ENCODE measurements around the gene NOL7.

NOL7 gene

DNA sequence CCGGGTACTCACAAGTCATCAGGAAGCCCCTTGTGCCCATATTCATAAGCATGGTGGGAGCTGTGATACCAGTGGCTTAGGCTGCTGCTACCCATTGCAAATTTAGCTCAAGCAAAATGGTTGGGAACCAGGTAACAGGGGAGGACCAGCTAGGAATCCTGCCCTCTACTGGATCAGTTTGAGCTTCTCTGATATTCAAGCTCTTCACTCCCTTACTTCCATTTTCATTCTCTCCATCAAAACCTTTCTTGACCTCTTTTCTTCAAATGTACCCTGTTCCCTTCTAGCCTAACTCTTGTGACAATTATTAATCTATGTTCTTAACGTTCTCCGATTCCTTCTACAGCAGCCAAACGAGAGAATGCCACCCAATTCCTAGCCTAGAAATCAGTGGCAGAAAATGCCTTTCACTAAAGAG lies 9.7 kb downstream of the NOL7 start:
- TF ChIP-seq, protein P1, sequence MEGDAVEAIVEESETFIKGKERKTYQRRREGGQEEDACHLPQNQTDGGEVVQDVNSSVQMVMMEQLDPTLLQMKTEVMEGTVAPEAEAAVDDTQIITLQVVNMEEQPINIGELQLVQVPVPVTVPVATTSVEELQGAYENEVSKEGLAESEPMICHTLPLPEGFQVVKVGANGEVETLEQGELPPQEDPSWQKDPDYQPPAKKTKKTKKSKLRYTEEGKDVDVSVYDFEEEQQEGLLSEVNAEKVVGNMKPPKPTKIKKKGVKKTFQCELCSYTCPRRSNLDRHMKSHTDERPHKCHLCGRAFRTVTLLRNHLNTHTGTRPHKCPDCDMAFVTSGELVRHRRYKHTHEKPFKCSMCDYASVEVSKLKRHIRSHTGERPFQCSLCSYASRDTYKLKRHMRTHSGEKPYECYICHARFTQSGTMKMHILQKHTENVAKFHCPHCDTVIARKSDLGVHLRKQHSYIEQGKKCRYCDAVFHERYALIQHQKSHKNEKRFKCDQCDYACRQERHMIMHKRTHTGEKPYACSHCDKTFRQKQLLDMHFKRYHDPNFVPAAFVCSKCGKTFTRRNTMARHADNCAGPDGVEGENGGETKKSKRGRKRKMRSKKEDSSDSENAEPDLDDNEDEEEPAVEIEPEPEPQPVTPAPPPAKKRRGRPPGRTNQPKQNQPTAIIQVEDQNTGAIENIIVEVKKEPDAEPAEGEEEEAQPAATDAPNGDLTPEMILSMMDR (conservative IDR thresholded peaks at IDR 0.05; ENCODE audit: control insufficient read depth, insufficient read depth, low read depth, low read length) = peak; percentile 66
- no peak overlapping the region for H3K4me3 ChIP-seq (ENCODE audit: control insufficient read depth, low read depth, low read length)
- peak; percentile 54 for DNase-seq (ENCODE audit: low read depth)

DNA sequence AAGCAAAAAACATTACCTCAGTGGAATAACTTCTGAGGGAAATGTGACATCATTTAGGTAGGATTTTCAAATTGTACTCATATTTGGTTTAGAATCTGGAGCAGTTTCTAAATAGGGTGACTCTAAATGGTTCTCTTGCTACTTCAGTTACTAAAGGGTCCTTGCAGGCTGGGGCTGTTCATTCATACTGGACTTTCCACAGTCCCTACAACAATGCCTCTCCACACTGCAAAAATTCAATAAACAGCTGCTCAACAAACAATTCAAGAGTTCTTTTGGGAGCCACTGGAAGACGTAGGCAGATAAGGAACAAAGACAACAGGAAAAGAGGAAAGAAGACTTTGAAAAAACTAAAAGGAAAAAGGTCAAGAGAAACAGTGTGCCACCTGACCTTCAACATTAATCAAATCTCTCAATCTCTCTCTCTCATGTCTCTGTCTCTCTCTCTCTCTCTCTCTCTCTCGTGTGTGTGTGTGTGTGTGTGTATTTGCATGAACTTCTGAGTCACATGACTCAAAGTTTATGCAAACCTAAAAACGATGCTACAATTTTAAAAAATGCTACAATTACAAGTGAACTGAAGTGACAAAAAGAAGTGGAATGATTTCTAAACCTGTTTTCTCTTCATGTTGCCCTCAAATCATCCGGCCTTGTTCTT lies 14.5 kb downstream of the NOL7 start:
- TF ChIP-seq, protein P1 (conservative IDR thresholded peaks at IDR 0.05; ENCODE audit: control insufficient read depth, insufficient read depth, low read depth, low read length) = no peak
- H3K4me3 ChIP-seq (ENCODE audit: control insufficient read depth, low read depth, low read length) = no peak overlapping the region
- DNase-seq (ENCODE audit: low read depth) = no peak

DNA sequence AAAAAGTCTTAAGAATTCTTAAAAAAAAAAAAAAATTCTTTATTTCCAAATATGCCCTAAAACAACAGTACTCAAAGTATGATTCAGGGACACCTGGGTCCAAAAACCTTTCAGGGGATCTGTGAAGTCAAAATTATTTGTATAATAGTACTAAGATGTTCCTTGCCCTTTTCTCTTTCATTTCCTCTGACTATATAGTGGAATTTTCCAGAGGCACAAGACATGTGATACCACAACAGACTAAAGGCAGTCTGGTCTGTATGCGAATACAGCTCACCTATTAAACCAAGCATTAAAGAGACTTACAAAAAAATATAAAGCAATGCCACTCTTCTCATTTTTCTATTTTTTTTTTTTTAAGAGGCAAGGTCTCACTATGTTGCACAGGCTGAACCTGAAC lies 15.4 kb downstream of the NOL7 start:
- no peak overlapping the region for H3K4me3 ChIP-seq (ENCODE audit: control insufficient read depth, low read depth, low read length)
- TF ChIP-seq, protein P1 (conservative IDR thresholded peaks at IDR 0.05; ENCODE audit: control insufficient read depth, insufficient read depth, low read depth, low read length) = no peak
- no peak for DNase-seq (ENCODE audit: low read depth)

DNA sequence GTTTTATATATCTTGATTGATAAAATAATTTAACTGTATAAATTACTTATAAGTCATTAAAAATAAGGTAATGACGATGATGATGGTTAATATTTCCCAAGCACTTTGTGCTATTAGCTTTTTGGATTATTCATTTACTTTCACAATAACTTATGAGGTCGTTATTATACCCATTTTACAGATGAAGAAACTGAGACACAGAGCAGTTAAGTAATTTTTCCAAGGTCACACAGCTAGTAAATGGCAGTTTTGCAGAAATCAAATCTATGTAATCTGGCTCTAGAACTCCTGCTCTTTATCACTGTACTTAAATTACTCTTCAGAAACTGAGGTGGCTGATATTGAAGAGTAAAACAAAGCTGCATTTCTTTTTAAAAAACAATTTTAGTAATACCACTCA lies 18.2 kb downstream of the NOL7 start:
- TF ChIP-seq, protein P1 (conservative IDR thresholded peaks at IDR 0.05; ENCODE audit: control insufficient read depth, insufficient read depth, low read depth, low read length) = no peak
- no peak for DNase-seq (ENCODE audit: low read depth)
- H3K4me3 ChIP-seq (ENCODE audit: control insufficient read depth, low read depth, low read length) = no peak overlapping the region

DNA sequence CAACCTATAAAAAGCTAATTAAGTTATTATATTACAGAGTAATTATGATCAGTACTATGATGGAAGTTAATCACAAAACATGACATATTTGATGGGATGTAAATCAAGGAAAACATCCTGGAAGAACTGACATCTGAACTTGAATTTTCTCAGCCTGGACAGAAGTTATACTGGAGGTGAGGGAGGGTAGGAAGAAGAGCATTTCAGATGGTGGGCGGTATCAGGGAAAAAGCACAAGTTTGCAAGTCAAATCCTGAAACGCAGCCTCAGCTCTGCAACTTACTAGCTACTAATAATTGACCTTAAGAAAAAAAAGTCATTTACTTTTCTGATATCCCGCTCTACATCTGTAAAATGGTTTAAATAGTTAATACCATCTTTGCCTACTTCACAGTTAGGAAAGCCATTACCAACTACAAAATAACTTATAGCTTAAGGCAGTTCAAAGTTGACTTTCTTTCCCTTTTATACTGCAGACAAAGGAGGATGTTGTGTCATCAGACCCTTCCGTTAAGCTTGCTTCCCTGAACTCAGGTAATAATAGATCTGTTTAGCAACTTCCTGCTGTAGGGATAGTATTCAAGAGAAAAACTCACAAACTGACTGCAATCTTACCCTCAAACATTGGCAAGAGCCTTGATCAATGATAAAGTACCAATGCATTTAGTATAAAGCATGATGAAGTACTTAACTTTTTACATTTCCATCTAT lies 21.0 kb downstream of the NOL7 start:
- TF ChIP-seq, protein P1 (conservative IDR thresholded peaks at IDR 0.05; ENCODE audit: control insufficient read depth, insufficient read depth, low read depth, low read length) = no peak
- DNase-seq (ENCODE audit: low read depth) = no peak
- no peak overlapping the region for H3K4me3 ChIP-seq (ENCODE audit: control insufficient read depth, low read depth, low read length)

DNA sequence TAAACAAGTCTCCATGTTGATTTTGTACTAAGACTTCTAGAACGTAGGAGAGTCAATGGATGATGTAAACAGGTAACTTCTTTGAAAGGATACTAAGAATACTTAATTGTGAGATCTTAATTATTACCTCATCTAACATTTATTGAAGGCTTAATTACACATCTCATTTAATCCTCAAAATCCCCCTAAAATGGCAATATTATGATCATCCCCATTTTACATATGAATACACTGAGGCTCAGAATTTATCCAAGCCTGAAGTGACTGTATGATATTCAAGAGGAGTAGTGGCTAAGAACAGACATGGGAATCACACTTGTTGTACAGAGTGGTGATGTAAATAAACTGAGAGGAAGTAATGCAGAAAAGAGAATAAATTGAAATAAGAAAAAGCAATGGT lies 22.9 kb downstream of the NOL7 start:
- H3K4me3 ChIP-seq (ENCODE audit: control insufficient read depth, low read depth, low read length) = no peak overlapping the region
- no peak for DNase-seq (ENCODE audit: low read depth)
- TF ChIP-seq, protein P1 (conservative IDR thresholded peaks at IDR 0.05; ENCODE audit: control insufficient read depth, insufficient read depth, low read depth, low read length) = no peak
